ENCODE results near the gene TMPRSS12. TPM values are rescaled to one million over a fixed set of nuclear protein-coding genes. Genes with fewer than 3 reads are reported as not detected.
"Not testable (repeated sequence)": the region's sequence is repeated elsewhere in the genome, so short reads cannot be mapped to it uniquely, and the experiment has no call there.

TMPRSS12 gene
- total RNA-seq, 4 donors from 2014 or later = 1.4 TPM; not detected in 3

DNA sequence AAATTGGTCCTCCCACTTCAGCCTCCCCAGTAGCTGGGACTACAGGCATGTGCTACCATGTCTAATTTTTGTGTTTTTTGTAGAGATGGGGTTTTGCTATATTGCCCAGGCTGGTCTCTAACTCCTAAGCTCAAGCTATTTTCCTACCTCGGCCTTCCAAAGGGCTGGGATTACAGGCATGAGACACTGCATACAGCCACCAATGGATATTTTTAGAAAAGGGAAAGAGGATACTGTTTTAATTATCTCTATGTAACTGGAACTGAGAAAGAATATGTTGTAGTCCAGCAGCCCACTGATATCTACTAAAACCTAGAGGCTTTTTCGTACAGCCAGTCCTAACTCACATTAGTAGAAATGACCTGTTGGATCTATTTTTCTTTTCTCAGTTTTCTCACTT, 6.2 kb downstream of the TMPRSS12 start:
- no peak for TF ChIP-seq POLR2A (IDR thresholded peaks at IDR 0.05)
- TF ChIP-seq, protein P1, sequence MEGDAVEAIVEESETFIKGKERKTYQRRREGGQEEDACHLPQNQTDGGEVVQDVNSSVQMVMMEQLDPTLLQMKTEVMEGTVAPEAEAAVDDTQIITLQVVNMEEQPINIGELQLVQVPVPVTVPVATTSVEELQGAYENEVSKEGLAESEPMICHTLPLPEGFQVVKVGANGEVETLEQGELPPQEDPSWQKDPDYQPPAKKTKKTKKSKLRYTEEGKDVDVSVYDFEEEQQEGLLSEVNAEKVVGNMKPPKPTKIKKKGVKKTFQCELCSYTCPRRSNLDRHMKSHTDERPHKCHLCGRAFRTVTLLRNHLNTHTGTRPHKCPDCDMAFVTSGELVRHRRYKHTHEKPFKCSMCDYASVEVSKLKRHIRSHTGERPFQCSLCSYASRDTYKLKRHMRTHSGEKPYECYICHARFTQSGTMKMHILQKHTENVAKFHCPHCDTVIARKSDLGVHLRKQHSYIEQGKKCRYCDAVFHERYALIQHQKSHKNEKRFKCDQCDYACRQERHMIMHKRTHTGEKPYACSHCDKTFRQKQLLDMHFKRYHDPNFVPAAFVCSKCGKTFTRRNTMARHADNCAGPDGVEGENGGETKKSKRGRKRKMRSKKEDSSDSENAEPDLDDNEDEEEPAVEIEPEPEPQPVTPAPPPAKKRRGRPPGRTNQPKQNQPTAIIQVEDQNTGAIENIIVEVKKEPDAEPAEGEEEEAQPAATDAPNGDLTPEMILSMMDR (IDR thresholded peaks at IDR 0.05) = no peak
- 74 to 77% methylated on average over 2 of the region's 2 CpGs for WGBS, 2 donors
- no peak for DNase-seq (ENCODE audit: low spot score in 2 of 2)
- no peak overlapping the region for H3K4me3 ChIP-seq (ENCODE audit: low read depth, poor library complexity, severe bottlenecking)
- intact Hi-C loops (cut with DNase I; ENCODE audit: low total_unique reads) = no loop called here

- H3K4me3 ChIP-seq (ENCODE audit: low read depth, poor library complexity, severe bottlenecking); DNase-seq (ENCODE audit: low spot score in 2 of 2); intact Hi-C loops (cut with DNase I; ENCODE audit: low total_unique reads): not testable (repeated sequence)
- 100% methylated on average over 1 of the region's 1 CpG for WGBS, 2 donors
These were observed 12.5 kb downstream of the TMPRSS12 start for GRCh38 chr12:50855218-50855617.

DNA sequence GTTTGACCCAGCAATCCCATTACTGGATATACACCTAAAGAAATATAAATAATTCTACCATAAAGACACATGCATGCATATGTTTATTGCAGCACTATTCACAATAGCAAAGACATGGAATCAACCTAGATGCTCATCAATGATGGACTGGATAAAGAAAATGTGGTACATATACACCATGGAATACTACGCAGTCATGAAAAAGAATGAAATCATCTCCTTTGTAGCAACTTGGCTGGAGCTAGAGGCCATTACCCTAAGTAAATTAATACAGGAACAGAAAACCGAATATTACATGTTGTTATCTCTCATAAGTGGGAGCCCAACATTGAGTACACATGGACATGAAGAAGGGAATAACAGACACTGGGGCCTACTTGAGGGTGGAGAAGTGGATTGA, 13.0 kb downstream of the TMPRSS12 start:
- intact Hi-C loops (cut with DNase I; ENCODE audit: low total_unique reads); DNase-seq (ENCODE audit: low spot score in 2 of 2); H3K4me3 ChIP-seq (ENCODE audit: low read depth, poor library complexity, severe bottlenecking): not testable (repeated sequence)
- WGBS, 2 donors = 86 to 89% methylated on average over 2 of the region's 2 CpGs

DNA sequence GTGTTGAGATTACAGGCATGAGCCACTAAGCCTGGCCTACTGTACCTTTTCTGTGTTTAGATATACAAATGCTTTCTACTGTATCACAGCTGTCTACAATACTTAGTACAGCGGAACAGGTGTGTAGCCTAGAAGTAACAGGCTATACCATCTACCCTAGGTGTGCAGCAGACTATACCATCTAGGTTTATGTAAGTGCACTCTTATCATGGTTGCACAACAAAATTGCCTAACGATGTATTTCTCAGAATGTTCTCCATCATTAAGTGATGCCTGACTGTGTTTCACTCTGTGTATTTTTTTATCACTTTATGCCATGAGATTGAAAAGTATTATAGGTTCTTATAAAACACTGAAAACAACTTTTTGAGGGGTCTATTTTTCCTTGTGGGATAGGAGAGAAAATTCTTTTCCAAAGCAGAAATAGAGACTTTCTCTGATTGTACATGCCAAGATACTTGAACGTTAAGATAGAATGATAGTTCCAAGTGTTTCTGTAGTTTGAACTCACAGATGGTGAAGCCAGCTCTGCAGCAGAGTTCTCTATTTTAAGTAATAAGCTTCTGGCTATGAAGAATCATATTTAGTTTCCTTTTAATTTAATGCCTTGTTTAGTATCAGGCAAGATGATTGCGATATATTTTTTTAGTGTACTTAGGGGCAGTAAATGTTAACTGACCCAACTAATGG, 17.0 kb downstream of the TMPRSS12 start:
- no peak overlapping the region for H3K4me3 ChIP-seq (ENCODE audit: low read depth, poor library complexity, severe bottlenecking)
- intact Hi-C loops (cut with DNase I; ENCODE audit: low total_unique reads) = no loop called here
- no peak for DNase-seq (ENCODE audit: low spot score in 2 of 2)
- no peak for TF ChIP-seq POLR2A (IDR thresholded peaks at IDR 0.05)
- TF ChIP-seq, protein P1 (IDR thresholded peaks at IDR 0.05) = no peak
- 61 to 65% methylated on average over 4 of the region's 4 CpGs for WGBS, 2 donors

GRCh38 chr12:50862316-50862715, 19.6 kb downstream of the TMPRSS12 start:
- no peak overlapping the region for H3K4me3 ChIP-seq (ENCODE audit: low read depth, poor library complexity, severe bottlenecking)
- WGBS, 2 donors = 56 to 67% methylated on average over 6 of the region's 6 CpGs
- TF ChIP-seq, protein P1 (IDR thresholded peaks at IDR 0.05) = no peak
- no peak for TF ChIP-seq POLR2A (IDR thresholded peaks at IDR 0.05)

GRCh38 chr12:50865266-50865665, 22.5 kb downstream of the TMPRSS12 start:
- WGBS, 2 donors = 80 to 84% methylated on average over 3 of the region's 3 CpGs
- TF ChIP-seq POLR2A (IDR thresholded peaks at IDR 0.05) = no peak
- TF ChIP-seq, protein P1 (IDR thresholded peaks at IDR 0.05) = no peak
- H3K4me3 ChIP-seq (ENCODE audit: low read depth, poor library complexity, severe bottlenecking) = no peak overlapping the region
- intact Hi-C loops (cut with DNase I; ENCODE audit: low total_unique reads) = no loop called here
- DNase-seq (ENCODE audit: low spot score in 2 of 2) = no peak

More at GRCh38 chr12:50862316-50862715, 19.6 kb downstream of the TMPRSS12 start:
- intact Hi-C loops (cut with DNase I; ENCODE audit: low total_unique reads) = no loop called here
- DNase-seq (ENCODE audit: low spot score in 2 of 2) = no peak

DNA sequence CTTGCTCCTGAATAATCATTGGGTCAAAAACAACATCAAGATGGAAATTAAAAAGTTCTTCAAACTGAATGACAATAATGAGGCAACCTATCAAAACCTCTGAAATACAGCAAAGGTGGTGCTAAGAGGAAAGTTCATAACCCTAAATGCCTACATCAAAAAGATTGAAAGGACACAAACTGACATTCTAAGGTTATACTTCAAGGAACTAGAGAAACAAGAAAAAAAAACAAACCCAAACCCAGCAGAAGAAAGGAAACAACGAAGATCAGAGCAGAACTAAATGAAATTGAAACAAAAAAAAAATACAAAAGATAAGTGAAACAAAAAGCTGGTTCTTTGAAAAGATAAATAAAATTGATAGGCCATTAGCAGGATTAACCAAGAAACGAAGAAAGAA, 26.2 kb downstream of the TMPRSS12 start:
- 58 to 61% methylated on average over 2 of the region's 2 CpGs for whole genome bisulfite sequencing, 2 donors
- DNase-seq (ENCODE audit: low spot score in 2 of 2); H3K4me3 ChIP-seq (ENCODE audit: low read depth, poor library complexity, severe bottlenecking); intact Hi-C loops (cut with DNase I; ENCODE audit: low total_unique reads): not testable (repeated sequence)
